GM23248 (cell line): ENCODE measurements around the gene GRIA1.
"Not testable (repeated sequence)": the region's sequence is repeated elsewhere in the genome, so short reads cannot be mapped to it uniquely, and the experiment has no call there.

Experiments
- EZH2 ChIP-seq: fragments of 200-600 bp; sonication (generic); IDR thresholded peaks from 2 replicates; pipeline ENCODE4 v1.6.1; 2018; ENCODE audit warnings: antibody characterized with exemption, mild to moderate bottlenecking; ENCODE audit not compliant: insufficient read depth, poor library complexity, severe bottlenecking
- EZH2phosphoT487 ChIP-seq: fragments of 200-600 bp; sonication (generic); IDR thresholded peaks from 2 replicates; pipeline ENCODE4 v1.6.1; 2018; ENCODE audit warnings: antibody characterized with exemption, moderate library complexity, mild to moderate bottlenecking, low read depth; ENCODE audit not compliant: insufficient read depth

DNA sequence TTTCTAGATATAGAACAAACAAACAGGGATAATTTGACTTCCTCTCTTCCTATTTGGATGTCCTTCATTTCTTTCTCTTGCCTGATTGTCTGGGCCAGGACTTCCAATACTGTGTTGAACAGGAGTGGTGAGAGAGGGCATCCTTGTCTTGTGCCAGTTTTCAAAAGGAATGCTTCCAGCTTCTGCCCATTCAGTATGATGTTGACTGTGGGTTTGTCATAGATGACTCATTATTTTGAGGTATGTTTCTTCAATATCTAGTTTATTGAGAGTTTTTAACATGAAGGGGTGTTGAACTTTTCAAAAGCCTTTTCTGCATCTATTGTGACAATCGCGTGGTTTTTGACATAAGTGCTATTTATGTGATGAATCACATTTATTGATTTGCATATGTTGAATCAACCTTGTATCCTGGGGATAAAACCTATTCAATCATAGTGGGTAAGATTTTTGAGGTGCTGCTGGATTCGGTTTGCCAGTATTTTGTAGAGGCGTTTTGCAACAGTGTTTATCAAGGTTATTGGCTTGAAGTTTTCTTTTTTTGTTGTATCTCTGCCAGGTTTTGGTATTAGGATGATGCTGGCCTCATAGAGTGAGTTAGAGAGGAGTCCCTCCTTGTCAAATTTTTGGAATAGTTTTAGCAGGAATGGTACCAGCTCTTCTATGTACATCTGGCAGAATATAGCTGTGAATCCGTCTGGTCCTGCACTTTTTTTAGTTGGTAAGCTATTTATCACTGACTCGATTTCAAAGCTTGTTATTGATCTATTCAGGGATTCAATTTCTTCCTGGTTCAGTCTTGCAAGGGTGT is 359.0 kb downstream of the GRIA1 start:
- not testable (repeated sequence) for TF ChIP-seq EZH2, EZH2phosphoT487
